GM10266 (cell line): ENCODE results near the gene TMED10.

Source experiments
- DNase-seq: peaks from one replicate; pipeline ENCODE4 v3.0.0; 2012; ENCODE audit errors: extremely low spot score
- CTCF ChIP-seq: IDR thresholded peaks from 2 replicates; pipeline ENCODE4 v1.5.1; 2012; ENCODE audit warnings: mild to moderate bottlenecking, low read depth; ENCODE audit not compliant: control insufficient read depth, insufficient read depth; ENCODE audit errors: missing control alignments

Gene TMED10

GRCh38 chr14:75217508-75218206, 41.2 kb upstream of the TMED10 start:
- TF ChIP-seq CTCF = no peak

GRCh38 chr14:75216427-75217006, 40.1 kb upstream of the TMED10 start:
- no peak for DNase-seq
- TF ChIP-seq CTCF = no peak

More at GRCh38 chr14:75217508-75218206, 41.2 kb upstream of the TMED10 start:
- no peak for DNase-seq

- no peak for TF ChIP-seq CTCF
- no peak for DNase-seq
Measured at GRCh38 chr14:75215520-75215919, 39.1 kb upstream of the TMED10 start.

- no peak for DNase-seq
- TF ChIP-seq CTCF = no peak
Measured at GRCh38 chr14:75214558-75214957, 38.1 kb upstream of the TMED10 start.

- no peak for TF ChIP-seq CTCF
- DNase-seq = no peak
Measured at GRCh38 chr14:75213172-75213571, 36.8 kb upstream of the TMED10 start.

- DNase-seq = no peak
- no peak for TF ChIP-seq CTCF
Measured at GRCh38 chr14:75208843-75209242, 32.4 kb upstream of the TMED10 start.

GRCh38 chr14:75206190-75206589, 29.8 kb upstream of the TMED10 start:
- no peak for DNase-seq
- no peak for TF ChIP-seq CTCF
